Hematopoietic multipotent progenitor cell treated with erythropoietin and hydrocortisone succinate and interleukin-3 and kit ligand, for 8 days (in vitro differentiated cells): Measurements from ENCODE around the gene C10orf143.

Source experiments
- DNase-seq: peaks from one replicate; pipeline ENCODE4 v3.0.0-alpha.2; 2015

C10orf143 gene

GRCh38 chr10:130050721-130051120 lies 59.9 kb downstream of the C10orf143 start:
- DNase-seq: no peak

GRCh38 chr10:130049987-130050386 lies 60.6 kb downstream of the C10orf143 start:
- no peak for DNase-seq

- no peak for DNase-seq
These were observed 61.4 kb downstream of the C10orf143 start for GRCh38 chr10:130049244-130049643.

GRCh38 chr10:130048081-130048480 lies 62.5 kb downstream of the C10orf143 start:
- no peak for DNase-seq

- DNase-seq: no peak
These were observed 63.3 kb downstream of the C10orf143 start for GRCh38 chr10:130047336-130047735.

GRCh38 chr10:130046591-130046990 lies 64.0 kb downstream of the C10orf143 start:
- DNase-seq: no peak

- DNase-seq: no peak
These were observed 64.8 kb downstream of the C10orf143 start for GRCh38 chr10:130045801-130046321.

- no peak for DNase-seq
These were observed 65.5 kb downstream of the C10orf143 start for GRCh38 chr10:130045091-130045652.

- DNase-seq: no peak
These were observed 66.3 kb downstream of the C10orf143 start for GRCh38 chr10:130044067-130045061.

GRCh38 chr10:130043491-130043890 lies 67.1 kb downstream of the C10orf143 start:
- DNase-seq: no peak

- DNase-seq: no peak
These were observed 68.2 kb downstream of the C10orf143 start for GRCh38 chr10:130042381-130042780.

GRCh38 chr10:130041451-130042371 lies 68.9 kb downstream of the C10orf143 start:
- DNase-seq: no peak

GRCh38 chr10:130040817-130041330 lies 69.8 kb downstream of the C10orf143 start:
- no peak for DNase-seq

- no peak for DNase-seq
These were observed 70.3 kb downstream of the C10orf143 start for GRCh38 chr10:130040351-130040750.

- DNase-seq: no peak
These were observed 71.5 kb downstream of the C10orf143 start for GRCh38 chr10:130039141-130039540.

- no peak for DNase-seq
These were observed 72.0 kb downstream of the C10orf143 start for GRCh38 chr10:130038611-130039109.

- no peak for DNase-seq
These were observed 72.5 kb downstream of the C10orf143 start for GRCh38 chr10:130038019-130038555.

- no peak for DNase-seq
These were observed 73.4 kb downstream of the C10orf143 start for GRCh38 chr10:130037169-130037661.

GRCh38 chr10:130036296-130037065 lies 74.1 kb downstream of the C10orf143 start:
- no peak for DNase-seq

- no peak for DNase-seq
These were observed 81.4 kb downstream of the C10orf143 start for GRCh38 chr10:130029209-130029608.

- no peak for DNase-seq
These were observed 82.2 kb downstream of the C10orf143 start for GRCh38 chr10:130028465-130028819.
